ENCODE results near the gene PTPRR. TPM values are rescaled to one million over a fixed set of nuclear protein-coding genes. Genes with fewer than 3 reads are reported as not detected.

The PTPRR gene
- total and polyA plus RNA-seq, 2 of the 13 experiments (the other 11 are each of a cell fraction or from before 2014, with no cell fraction given), result not detected

- Histone ChIP-seq H3K9ac (ENCODE audit: insufficient read depth, low read depth, low read length) (no peak overlapping the region), H3K4me1 (ENCODE audit: insufficient read depth, low read length) (no peaks in the 10 kb centered on the region), H3K79me2 (ENCODE audit: insufficient read depth, low read length) (no peaks in the 10 kb centered on the region), H4K20me1 (ENCODE audit: insufficient read depth, low read length) (no peaks in the 10 kb centered on the region), H3K27me3 (ENCODE audit: control insufficient read depth in 1 of 2, insufficient read depth in 2 of 2, low read length in 2 of 2) (no peaks in the 10 kb centered on the region), H3K36me3 (replicated peaks in 1 of 2; ENCODE audit: control insufficient read depth in 1 of 2, insufficient read depth in 2 of 2, low read length in 2 of 2) (no peaks in the 10 kb centered on the region), H3K4me3 (replicated peaks in 1 of 3; ENCODE audit: insufficient read depth in 1 of 3, low read depth in 2 of 3, low read length in 3 of 3) (no peak overlapping the region), H2AFZ (ENCODE audit: low read length) (no peak overlapping the region), H3K27ac (ENCODE audit: extremely low read length, insufficient read depth, low read length) (no peak overlapping the region), H3K4me2 (ENCODE audit: low read depth, low read length) (no peak overlapping the region), H3K9me3 (ENCODE audit: low read length) (no peaks in the 10 kb centered on the region)
- in situ Hi-C loops (cut with HindIII; ENCODE audit: extremely low pct_ligation_motif_present, low pct_unique_long_range_greater_than_20kb), result no loop called here
- FAIRE-seq (no peak), DNase-seq (ENCODE audit: low spot score) (no peak), ATAC-seq (no peak)
- intact Hi-C loops (cut with micrococcal nuclease; ENCODE audit: unreplicated experiment), result no loop called here
- POLR2A ChIA-PET, result no interaction called here
- no peak for TF ChIP-seq ZNF572 (CRISPR knock-in tag; IDR thresholded peaks at IDR 0.05)
- no peak for TF ChIP-seq NAIF1 (CRISPR knock-in tag; IDR thresholded peaks at IDR 0.05; ENCODE audit: borderline replicate concordance)
- no peak for TF ChIP-seq ZNF616 (CRISPR knock-in tag; IDR thresholded peaks at IDR 0.05; ENCODE audit: low read depth)
- TF ChIP-seq GPN1 (CRISPR knock-in tag; IDR thresholded peaks at IDR 0.05; ENCODE audit: borderline replicate concordance), result no peak
- no peak for TF ChIP-seq ZNF431 (CRISPR knock-in tag; IDR thresholded peaks at IDR 0.05; ENCODE audit: borderline replicate concordance, low read depth)
- no peak for TF ChIP-seq TERF1 (CRISPR knock-in tag; IDR thresholded peaks at IDR 0.05)
- TF ChIP-seq SOX13 (IDR thresholded peaks at IDR 0.05), result no peak
- no peak for TF ChIP-seq SOX13 (CRISPR knock-in tag; conservative IDR thresholded peaks at IDR 0.05 in 1 of 2, IDR thresholded peaks at IDR 0.05 in 1 of 2)
- TF ChIP-seq ARID2 (CRISPR knock-in tag; IDR thresholded peaks at IDR 0.05; ENCODE audit: borderline replicate concordance), result no peak
- CTCF ChIA-PET (ENCODE audit: low intra/inter-chr PET ratio, low total read pairs), result no interaction called here
- no TSS peak for BruUV-seq (replicated peaks)
These were observed 83.5 kb downstream of the PTPRR start for GRCh38 chr12:70837026-70837425.

All from HepG2 (cell line).